Neural cell (in vitro differentiated cells): ENCODE measurements around the gene CES2.

ENCODE experiments used
- EP300 ChIP-seq: fragments of 450-650 bp; conservative IDR thresholded peaks from 2 replicates; pipeline ENCODE4 v1.6.1; 2014; ENCODE audit warnings: antibody characterized with exemption, mild to moderate bottlenecking, moderate library complexity; ENCODE audit not compliant: poor library complexity, severe bottlenecking
- EZH2 ChIP-seq: fragments of 200-600, 300-800 bp; shearing (Covaris generic), sonication (generic); IDR thresholded peaks from 2 replicates; pipeline ENCODE4 v1.6.1; 2014; ENCODE audit warnings: antibody characterized with exemption, low read length, borderline replicate concordance, mild to moderate bottlenecking; ENCODE audit not compliant: insufficient read depth, poor library complexity, severe bottlenecking
- MXI1 ChIP-seq: fragments of 450-650 bp; conservative IDR thresholded peaks from 2 replicates; pipeline ENCODE4 v1.6.1; 2014; ENCODE audit warnings: antibody characterized with exemption, mild to moderate bottlenecking; ENCODE audit not compliant: poor library complexity, severe bottlenecking
- POLR2AphosphoS5 ChIP-seq: IDR thresholded peaks from 2 replicates; pipeline ENCODE4 v1.6.1; 2012
- RAD21 ChIP-seq: fragments of 450-650 bp; conservative IDR thresholded peaks from 2 replicates; pipeline ENCODE4 v1.6.1; 2014; ENCODE audit warnings: antibody characterized with exemption, mild to moderate bottlenecking, moderate library complexity
- SMC3 ChIP-seq: fragments of 450-650 bp; conservative IDR thresholded peaks from 2 replicates; pipeline ENCODE4 v1.6.1; 2014; ENCODE audit warnings: antibody characterized with exemption, mild to moderate bottlenecking, moderate library complexity; ENCODE audit not compliant: poor library complexity
- TAF1 ChIP-seq: IDR thresholded peaks from 2 replicates; pipeline ENCODE4 v1.6.1; 2012; ENCODE audit warnings: low read depth
- TF ChIP-seq, protein P1 (sequence below): fragments of 450-650 bp; IDR thresholded peaks from 2 replicates; pipeline ENCODE4 v1.5.1; 2014; ENCODE audit warnings: antibody characterized with exemption, mild to moderate bottlenecking, moderate library complexity; ENCODE audit not compliant: poor library complexity, severe bottlenecking
- TF ChIP-seq, protein P2 (sequence below): IDR thresholded peaks from 2 replicates; pipeline ENCODE4 v1.6.1; 2012; ENCODE audit warnings: borderline replicate concordance

DNA sequence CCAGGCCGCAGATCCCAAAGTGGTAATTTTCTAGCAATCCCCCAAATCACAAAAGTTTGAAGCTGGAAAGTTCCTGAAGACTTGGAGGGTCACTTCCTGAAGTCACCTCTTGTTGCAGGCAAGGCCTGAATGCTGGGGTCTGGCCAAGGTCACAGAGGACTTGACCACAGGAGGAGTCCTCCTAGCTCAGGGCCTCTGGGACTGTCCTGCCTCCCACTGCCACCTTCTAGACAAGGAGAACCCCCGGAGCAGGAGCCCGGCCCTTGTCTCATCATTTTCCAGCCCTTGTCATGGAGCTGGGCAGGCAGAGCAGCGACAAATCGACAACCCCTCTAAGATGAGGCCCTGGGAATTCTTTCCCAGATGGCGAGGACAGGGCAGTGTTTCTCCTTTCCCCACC, 17.0 kb upstream of the CES2 start:
- TF ChIP-seq, protein P1, sequence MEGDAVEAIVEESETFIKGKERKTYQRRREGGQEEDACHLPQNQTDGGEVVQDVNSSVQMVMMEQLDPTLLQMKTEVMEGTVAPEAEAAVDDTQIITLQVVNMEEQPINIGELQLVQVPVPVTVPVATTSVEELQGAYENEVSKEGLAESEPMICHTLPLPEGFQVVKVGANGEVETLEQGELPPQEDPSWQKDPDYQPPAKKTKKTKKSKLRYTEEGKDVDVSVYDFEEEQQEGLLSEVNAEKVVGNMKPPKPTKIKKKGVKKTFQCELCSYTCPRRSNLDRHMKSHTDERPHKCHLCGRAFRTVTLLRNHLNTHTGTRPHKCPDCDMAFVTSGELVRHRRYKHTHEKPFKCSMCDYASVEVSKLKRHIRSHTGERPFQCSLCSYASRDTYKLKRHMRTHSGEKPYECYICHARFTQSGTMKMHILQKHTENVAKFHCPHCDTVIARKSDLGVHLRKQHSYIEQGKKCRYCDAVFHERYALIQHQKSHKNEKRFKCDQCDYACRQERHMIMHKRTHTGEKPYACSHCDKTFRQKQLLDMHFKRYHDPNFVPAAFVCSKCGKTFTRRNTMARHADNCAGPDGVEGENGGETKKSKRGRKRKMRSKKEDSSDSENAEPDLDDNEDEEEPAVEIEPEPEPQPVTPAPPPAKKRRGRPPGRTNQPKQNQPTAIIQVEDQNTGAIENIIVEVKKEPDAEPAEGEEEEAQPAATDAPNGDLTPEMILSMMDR = no peak
- TF ChIP-seq POLR2AphosphoS5 (no peak), TAF1 (no peak), EZH2 (no peak), RAD21 (no peak), EP300 (no peak), SMC3 (no peak), MXI1 (no peak)
- TF ChIP-seq, protein P2, sequence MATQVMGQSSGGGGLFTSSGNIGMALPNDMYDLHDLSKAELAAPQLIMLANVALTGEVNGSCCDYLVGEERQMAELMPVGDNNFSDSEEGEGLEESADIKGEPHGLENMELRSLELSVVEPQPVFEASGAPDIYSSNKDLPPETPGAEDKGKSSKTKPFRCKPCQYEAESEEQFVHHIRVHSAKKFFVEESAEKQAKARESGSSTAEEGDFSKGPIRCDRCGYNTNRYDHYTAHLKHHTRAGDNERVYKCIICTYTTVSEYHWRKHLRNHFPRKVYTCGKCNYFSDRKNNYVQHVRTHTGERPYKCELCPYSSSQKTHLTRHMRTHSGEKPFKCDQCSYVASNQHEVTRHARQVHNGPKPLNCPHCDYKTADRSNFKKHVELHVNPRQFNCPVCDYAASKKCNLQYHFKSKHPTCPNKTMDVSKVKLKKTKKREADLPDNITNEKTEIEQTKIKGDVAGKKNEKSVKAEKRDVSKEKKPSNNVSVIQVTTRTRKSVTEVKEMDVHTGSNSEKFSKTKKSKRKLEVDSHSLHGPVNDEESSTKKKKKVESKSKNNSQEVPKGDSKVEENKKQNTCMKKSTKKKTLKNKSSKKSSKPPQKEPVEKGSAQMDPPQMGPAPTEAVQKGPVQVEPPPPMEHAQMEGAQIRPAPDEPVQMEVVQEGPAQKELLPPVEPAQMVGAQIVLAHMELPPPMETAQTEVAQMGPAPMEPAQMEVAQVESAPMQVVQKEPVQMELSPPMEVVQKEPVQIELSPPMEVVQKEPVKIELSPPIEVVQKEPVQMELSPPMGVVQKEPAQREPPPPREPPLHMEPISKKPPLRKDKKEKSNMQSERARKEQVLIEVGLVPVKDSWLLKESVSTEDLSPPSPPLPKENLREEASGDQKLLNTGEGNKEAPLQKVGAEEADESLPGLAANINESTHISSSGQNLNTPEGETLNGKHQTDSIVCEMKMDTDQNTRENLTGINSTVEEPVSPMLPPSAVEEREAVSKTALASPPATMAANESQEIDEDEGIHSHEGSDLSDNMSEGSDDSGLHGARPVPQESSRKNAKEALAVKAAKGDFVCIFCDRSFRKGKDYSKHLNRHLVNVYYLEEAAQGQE = no peak
